GM18909 (cell line): ENCODE data around the gene LRP1B.
"Not testable (repeated sequence)": the region's sequence is repeated elsewhere in the genome, so short reads cannot be mapped to it uniquely, and the experiment has no call there.

Experiments
- ATAC-seq: cut with Tn5 transposase; IDR thresholded peaks from one replicate; pipeline ENCODE4 v1.9.1; 2021; ENCODE audit warnings: mild to moderate bottlenecking; ENCODE audit not compliant: unreplicated experiment, poor library complexity

The LRP1B gene

GRCh38 chr2:140687825-140688224 is 1443.0 kb downstream of the LRP1B start:
- ATAC-seq: no peak

DNA sequence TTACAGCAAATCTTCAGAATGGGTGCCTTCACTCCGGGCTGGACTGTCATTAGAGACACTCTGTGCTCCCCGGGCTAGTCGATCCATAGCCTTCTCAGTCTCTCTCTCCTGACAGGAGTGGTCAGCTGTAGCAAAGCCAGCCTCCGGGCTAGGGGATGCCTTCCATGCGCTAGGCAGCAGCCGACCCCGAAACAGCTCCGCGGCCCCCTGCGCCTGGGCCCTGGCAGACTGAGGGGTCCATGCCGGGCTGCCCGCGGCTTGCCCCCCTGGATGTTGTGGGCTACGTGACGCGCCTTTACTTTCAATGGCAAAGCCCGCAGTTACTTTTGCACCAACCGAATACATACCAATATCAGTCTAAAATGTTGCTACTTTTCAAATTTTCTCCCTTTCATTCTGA is 1447.2 kb downstream of the LRP1B start:
- no peak for ATAC-seq

DNA sequence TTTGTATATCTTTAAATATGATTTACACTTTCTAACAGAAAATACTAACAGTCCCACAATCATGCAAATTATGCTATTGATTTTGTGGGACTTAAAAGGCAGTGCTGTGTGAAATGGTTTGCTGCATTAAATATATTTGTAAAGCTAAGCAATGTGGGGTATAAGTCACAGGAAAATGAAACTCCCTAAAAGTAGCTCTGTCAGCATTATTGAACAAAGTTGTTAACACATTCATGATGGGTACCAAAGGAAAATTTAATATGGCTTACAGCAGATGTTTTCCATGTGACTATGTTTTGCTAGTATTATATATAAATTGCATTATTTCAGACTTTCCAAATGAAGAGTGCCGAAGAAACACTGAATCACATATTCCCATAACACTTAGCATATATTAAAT is 1450.0 kb downstream of the LRP1B start:
- no peak for ATAC-seq

DNA sequence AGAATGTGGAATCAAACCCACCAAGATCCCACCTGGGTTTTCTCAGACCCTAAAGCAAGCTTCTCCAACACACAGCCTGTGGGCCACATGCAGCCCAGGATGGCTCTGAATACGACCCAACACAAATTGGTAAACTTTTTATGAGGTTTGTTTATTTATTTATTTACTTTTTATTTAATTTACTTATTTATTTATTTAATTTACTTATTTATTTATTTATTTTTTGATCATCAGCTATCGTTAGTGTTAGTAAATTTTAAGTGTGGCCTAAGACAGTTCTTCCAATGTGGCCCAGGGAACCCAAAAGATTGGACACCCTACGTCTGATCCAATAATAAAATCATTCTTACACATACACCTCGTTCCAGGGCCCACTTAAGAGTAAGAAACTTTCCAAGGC is 1451.1 kb downstream of the LRP1B start:
- no peak for ATAC-seq

- no peak for ATAC-seq
Observed at GRCh38 chr2:140669911-140670310, 1460.9 kb downstream of the LRP1B start.

DNA sequence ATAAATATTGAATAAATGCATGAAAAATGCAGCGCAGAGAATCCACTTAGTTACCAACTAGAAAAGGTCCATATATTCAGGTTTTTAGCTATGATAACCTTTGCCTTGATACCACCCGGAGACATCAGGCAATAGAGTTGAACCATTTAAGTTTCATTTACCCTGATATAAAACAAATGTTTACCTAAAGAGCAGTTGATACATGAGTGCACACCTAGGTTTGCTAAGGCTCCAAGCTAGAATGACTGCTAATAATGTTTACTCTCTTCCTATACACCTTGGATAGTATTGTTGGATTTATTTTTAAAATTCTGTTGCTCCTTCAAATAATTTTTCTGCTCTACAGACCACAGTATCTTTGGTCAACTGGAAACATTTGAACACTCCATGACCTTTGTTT is 1463.6 kb downstream of the LRP1B start:
- ATAC-seq: no peak

GRCh38 chr2:140662504-140662903 is 1468.3 kb downstream of the LRP1B start:
- ATAC-seq: no peak

GRCh38 chr2:140658760-140659692 is 1471.8 kb downstream of the LRP1B start:
- ATAC-seq: no peak

GRCh38 chr2:140657657-140658056 is 1473.2 kb downstream of the LRP1B start:
- no peak for ATAC-seq

DNA sequence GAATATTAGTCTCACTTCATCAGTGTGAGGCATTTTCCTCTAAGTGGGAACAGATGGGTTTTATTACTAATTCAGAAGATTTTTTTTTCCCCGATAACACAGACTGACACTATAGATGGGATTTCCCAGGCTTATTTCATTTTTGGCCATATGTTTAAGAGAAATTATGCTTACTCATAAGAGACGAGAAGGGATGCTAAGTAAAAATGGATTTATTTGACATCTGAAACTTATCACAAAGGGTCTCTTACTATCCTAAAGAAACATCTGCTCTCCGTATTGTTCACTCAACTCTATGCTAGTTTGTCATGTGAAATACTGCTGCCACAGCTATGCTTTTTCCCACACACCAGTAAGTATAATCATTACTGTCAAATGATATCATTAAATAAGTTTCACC is 1476.3 kb downstream of the LRP1B start:
- ATAC-seq: no peak

GRCh38 chr2:140650825-140651224 is 1480.0 kb downstream of the LRP1B start:
- no peak for ATAC-seq

- not testable (repeated sequence) for ATAC-seq
Observed at GRCh38 chr2:140650134-140650533, 1480.7 kb downstream of the LRP1B start.

DNA sequence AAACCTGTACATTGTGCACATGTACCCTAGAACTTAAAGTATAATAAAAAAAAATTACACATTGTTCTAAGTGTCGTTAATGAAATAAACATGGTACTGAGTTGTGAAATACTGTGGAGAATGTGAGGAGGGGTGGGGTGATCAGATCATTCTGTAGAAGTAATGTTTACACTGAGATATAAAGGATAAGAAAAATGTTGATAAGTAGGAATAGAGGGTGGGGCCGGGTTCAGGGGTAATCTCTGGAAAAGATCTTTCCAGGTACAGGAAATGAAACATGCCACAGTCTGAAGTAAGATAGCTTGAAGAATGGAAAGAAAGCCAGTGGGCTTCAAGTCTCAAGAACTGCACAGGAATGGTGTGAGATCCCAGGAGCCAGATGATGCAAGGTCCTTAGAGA is 1482.4 kb downstream of the LRP1B start:
- ATAC-seq: no peak

DNA sequence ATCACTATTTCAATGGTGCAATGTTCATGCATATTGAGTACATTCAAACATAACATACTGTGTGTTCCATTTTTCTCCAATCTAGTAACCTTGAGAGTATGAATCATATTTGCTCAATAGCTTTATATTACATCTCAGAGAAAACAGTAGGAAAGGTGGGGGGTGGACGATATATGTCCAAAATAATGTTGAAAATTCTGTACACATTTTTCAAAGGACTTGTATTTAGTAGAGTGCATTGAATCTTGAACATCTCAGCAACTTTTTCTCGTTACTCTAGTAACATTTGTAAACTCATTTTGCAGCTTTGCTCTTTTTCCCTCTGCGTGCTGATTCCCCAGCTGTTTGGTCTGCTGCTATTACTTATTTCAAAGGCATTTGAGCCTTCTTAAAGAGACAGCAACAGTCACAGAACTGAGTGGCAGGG is 1487.0 kb downstream of the LRP1B start:
- no peak for ATAC-seq

GRCh38 chr2:140641163-140641562 is 1489.7 kb downstream of the LRP1B start:
- peak; percentile 42 for ATAC-seq

- peak; percentile 90 for ATAC-seq
Observed at GRCh38 chr2:140639628-140640027, 1491.2 kb downstream of the LRP1B start.

GRCh38 chr2:140630557-140630956 is 1500.3 kb downstream of the LRP1B start:
- no peak for ATAC-seq

GRCh38 chr2:140627885-140628284 is 1502.9 kb downstream of the LRP1B start:
- no peak for ATAC-seq

- ATAC-seq: no peak
Observed at GRCh38 chr2:140627136-140627535, 1503.7 kb downstream of the LRP1B start.

- no peak for ATAC-seq
Observed at GRCh38 chr2:140624200-140624599, 1506.6 kb downstream of the LRP1B start.

- ATAC-seq: no peak
Observed at GRCh38 chr2:140621583-140622362, 1509.0 kb downstream of the LRP1B start.
